IMR-90 (cell line): ENCODE data around the gene FMOD. TPM values are rescaled to one million over a fixed set of nuclear protein-coding genes. Genes with fewer than 3 reads are reported as not detected.

ENCODE experiments used
- ATAC-seq: fragments of 200-7000 bp; cut with Tn5 transposase; 2 replicates; pipeline ENCODE4 v1.9.1; 2020; ENCODE audit warnings: low read depth, mild to moderate bottlenecking, moderate library complexity
- BruUV-seq: library from RNA; stranded (reverse); fragments of 400-500 nt; replicated peaks from 2 replicates; lab custom pipeline; 2021; lab: Mats Ljungman, UMichigan
- CTCF ChIA-PET: fragments of 300-600 bp; formaldehyde crosslinking; extraction: SDS; loops from one replicate; lab custom pipeline; 2021; ENCODE audit warnings: antibody characterized with exemption; lab: Yijun Ruan, JAX
- POLR2A ChIA-PET: fragments of 300-600 bp; sonication (Branson Sonifier 250); formaldehyde crosslinking; loops from one replicate; lab custom pipeline; 2022; ENCODE audit warnings: antibody characterized with exemption; ENCODE audit not compliant: unreplicated experiment; lab: Charles Lee
- DNase-seq: peaks from one replicate; pipeline ENCODE4 v3.0.0; 2013
- H2AFZ ChIP-seq: replicated peaks from 2 replicates; pipeline ENCODE3; 2013; ENCODE audit warnings: low read length, mild to moderate bottlenecking; ENCODE audit not compliant: poor library complexity
- H2AK5ac ChIP-seq: 2 replicates; pipeline ENCODE4 v1.6.1; 2013; ENCODE audit warnings: low read depth, low read length, inconsistent platforms
- H2AK9ac ChIP-seq: replicated peaks from 2 replicates; pipeline ENCODE3; 2013; ENCODE audit warnings: mild to moderate bottlenecking, low read depth, low read length, moderate library complexity; ENCODE audit not compliant: poor library complexity
- H2BK120ac ChIP-seq: 2 replicates; pipeline ENCODE4 v1.6.1; 2013; ENCODE audit warnings: low read depth, low read length, inconsistent platforms
- H2BK15ac ChIP-seq: 3 replicates; pipeline ENCODE4 v1.6.1; 2013; ENCODE audit warnings: low read depth, low read length, inconsistent platforms
- H2BK20ac ChIP-seq: 2 replicates; pipeline ENCODE4 v1.6.1; 2013; ENCODE audit warnings: low read depth, mild to moderate bottlenecking, inconsistent platforms, low read length, moderate library complexity
- H2BK5ac ChIP-seq: 2 replicates; pipeline ENCODE4 v1.6.1; 2013; ENCODE audit warnings: mild to moderate bottlenecking, low read depth, low read length, inconsistent platforms; ENCODE audit not compliant: poor library complexity, severe bottlenecking
- H3K14ac ChIP-seq: replicated peaks from 2 replicates; pipeline ENCODE4 v1.6.1; 2013; ENCODE audit warnings: low read depth, low read length, inconsistent platforms
- H3K18ac ChIP-seq: 2 replicates; pipeline ENCODE4 v1.6.1; 2013; ENCODE audit warnings: low read depth, low read length, control low read depth
- H3K23ac ChIP-seq: 2 replicates; pipeline ENCODE4 v1.6.1; 2013; ENCODE audit warnings: low read depth, low read length, inconsistent platforms
- H3K27ac ChIP-seq: 2 replicates; pipeline ENCODE4 v1.5.1; 2013; ENCODE audit warnings: mild to moderate bottlenecking, control low read depth, low read length; ENCODE audit not compliant: insufficient read depth
- H3K27me3 ChIP-seq: 2 replicates; pipeline ENCODE4 v1.6.1; 2013; ENCODE audit warnings: low read length; ENCODE audit not compliant: control insufficient read depth, insufficient read depth
- H3K36me3 ChIP-seq: 2 replicates; pipeline ENCODE4 v1.6.1; 2013; ENCODE audit warnings: low read length, mixed read lengths; ENCODE audit not compliant: control insufficient read depth, insufficient read depth
- H3K4ac ChIP-seq: 2 replicates; pipeline ENCODE4 v1.6.1; 2013; ENCODE audit warnings: low read depth, low read length, inconsistent platforms
- H3K4me1 ChIP-seq: 2 replicates; pipeline ENCODE4 v1.6.1; 2013; ENCODE audit warnings: low read length, mixed read lengths; ENCODE audit not compliant: control insufficient read depth, insufficient read depth
- H3K4me2 ChIP-seq: 2 replicates; pipeline ENCODE4 v1.6.1; 2013; ENCODE audit warnings: low read depth, mild to moderate bottlenecking, control low read depth, low read length, moderate library complexity
- H3K4me3 ChIP-seq: 2 replicates; pipeline ENCODE4 v1.5.1; 2013; ENCODE audit warnings: low read depth, mild to moderate bottlenecking, control low read depth, low read length, moderate library complexity; ENCODE audit not compliant: insufficient read depth
- H3K56ac ChIP-seq: 2 replicates; pipeline ENCODE4 v1.6.1; 2013; ENCODE audit warnings: low read length, inconsistent platforms; ENCODE audit not compliant: insufficient read depth; ENCODE audit errors: extremely low read depth
- H3K79me1 ChIP-seq, 2 experiments: 2 replicates each; pipeline ENCODE4 v1.6.1; 2013; ENCODE audit warnings: low read length in 2 of 2, inconsistent platforms in 1 of 2, low read depth in 1 of 2
- H3K9ac ChIP-seq: 2 replicates; pipeline ENCODE4 v1.6.1; 2013; ENCODE audit warnings: low read depth, low read length, control low read depth
- H3K9me1 ChIP-seq: 2 replicates; pipeline ENCODE4 v1.6.1; 2013; ENCODE audit warnings: low read length, inconsistent platforms; ENCODE audit not compliant: insufficient read depth
- H3K9me3 ChIP-seq: 2 replicates; pipeline ENCODE4 v1.6.1; 2013; ENCODE audit warnings: low read length; ENCODE audit not compliant: control insufficient read depth, insufficient read depth
- H4K20me1 ChIP-seq: 2 replicates; pipeline ENCODE4 v1.6.1; 2013; ENCODE audit warnings: low read length, inconsistent platforms; ENCODE audit not compliant: insufficient read depth
- H4K5ac ChIP-seq: 2 replicates; pipeline ENCODE4 v1.6.1; 2013; ENCODE audit warnings: mild to moderate bottlenecking, low read depth, low read length, control low read depth
- H4K8ac ChIP-seq, 2 experiments: 2 replicates each; pipeline ENCODE4 v1.6.1; 2013; ENCODE audit warnings: low read depth in 2 of 2, low read length in 2 of 2, control low read depth in 1 of 2, inconsistent platforms in 1 of 2
- H4K91ac ChIP-seq: 2 replicates; pipeline ENCODE4 v1.6.1; 2013; ENCODE audit warnings: low read depth, low read length, inconsistent platforms; ENCODE audit not compliant: insufficient read depth
- CEBPB ChIP-seq: IDR thresholded peaks from 2 replicates; pipeline ENCODE4 v1.6.1; 2012; ENCODE audit warnings: low read depth, low read length, improper control_type of control experiment
- MAFK ChIP-seq: IDR thresholded peaks from 2 replicates; pipeline ENCODE4 v1.6.1; 2012; ENCODE audit warnings: low read depth, low read length, improper control_type of control experiment
- NFE2L2 ChIP-seq: fragments of 150-350 bp; IDR thresholded peaks from 2 replicates; pipeline ENCODE4 v1.6.1; 2016; ENCODE audit warnings: low read depth, mild to moderate bottlenecking, low read length
- RAD21 ChIP-seq: IDR thresholded peaks from 2 replicates; pipeline ENCODE4 v1.6.1; 2012; ENCODE audit warnings: low read length, improper control_type of control experiment
- WGBS, 2 experiments: methylation state at CpG; one replicate each; pipeline versions ENCODE4 v1.1.5 to v1.1.7; 2013; ENCODE audit warnings: missing lambda C conversion rate in 2 of 2; ENCODE audit not compliant: insufficient read length in 1 of 2; ENCODE audit errors: extremely low coverage in 2 of 2; 5-methylcytosine and 5-hydroxymethylcytosine counted together
- dilution Hi-C: fragments of 300-500 bp; cut with HindIII; formaldehyde crosslinking; loops from one replicate; pipeline ENCODE4 v1.14.3; 2018; ENCODE audit warnings: low sequenced_read_pairs; ENCODE audit not compliant: unreplicated experiment
- in situ Hi-C: fragments of 300-500 bp; cut with MboI; formaldehyde crosslinking; loops from 3 replicates; pipeline ENCODE4 v1.14.3; 2019; ENCODE audit warnings: low sequenced_read_pairs, inconsistent platforms, mixed read lengths
- intact Hi-C: fragments of 100-400 bp; cut with micrococcal nuclease; formaldehyde crosslinking; loops from 2 replicates; pipeline ENCODE4 v1.10.0; 2022
- polyA plus RNA-seq, 3 experiments: library from polyadenylated mRNA; depleted of rRNA; stranded (reverse); fragments of >200 nt; gene quantifications; 2 replicates each; pipeline ENCODE4 v1.2.3, GENCODE V29; 2012; ENCODE audit warnings: low replicate concordance in 1 of 3
- total RNA-seq: library from RNA; depleted of rRNA; stranded (reverse); fragments of >200 nt; gene quantifications from 2 replicates; pipeline ENCODE4 v1.2.3, GENCODE V29; 2012

The FMOD gene
- total and polyA plus RNA-seq, 2 of the 4 experiments (the other 2 are of a cell fraction): 0.18 to 2.7 TPM

- ChIA-PET POLR2A (no interaction called here), CTCF (no interaction called here)
- Histone ChIP-seq H3K4me2 (no peak overlapping the region), H2BK20ac (no peak overlapping the region), H3K79me1 (no peaks in the 10 kb centered on the region), H3K4me3 (no peak overlapping the region), H3K56ac (no peak overlapping the region), H2AFZ (no peak overlapping the region), H3K27me3 (peaks cover 10% of the 10 kb centered on the region), H3K9ac (no peak overlapping the region), H3K9me3 (no peaks in the 10 kb centered on the region), H3K27ac (no peak overlapping the region), H3K9me1 (no peaks in the 10 kb centered on the region), H3K23ac (no peak overlapping the region), H2BK5ac (no peak overlapping the region), H3K36me3 (no peaks in the 10 kb centered on the region), H4K20me1 (no peaks in the 10 kb centered on the region), H3K14ac (no peak overlapping the region), H4K8ac (no peak overlapping the region), H2AK9ac (no peak overlapping the region), H4K91ac (no peak overlapping the region), H2BK120ac (no peak overlapping the region), H2BK15ac (no peak overlapping the region), H3K4me1 (no peaks in the 10 kb centered on the region), H3K4ac (no peak overlapping the region), H4K5ac (no peak overlapping the region), H3K18ac (no peak overlapping the region), H2AK5ac (no peak overlapping the region)
- dilution Hi-C loops: no loop called here
- intact Hi-C loops: no loop called here
- no CpG with 5 or more reads among the region's 2 CpGs for WGBS, 2 experiments
- in situ Hi-C loops: no loop called here
- DNase-seq: no peak
- no peak for TF ChIP-seq NFE2L2
- TF ChIP-seq CEBPB: no peak
- no peak for TF ChIP-seq RAD21
- no peak for TF ChIP-seq MAFK
- ATAC-seq: no peak
- BruUV-seq: no TSS peak
Measured at GRCh38 chr1:203390298-203390697, 39.4 kb upstream of the FMOD start.
